ENCODE results near the gene SIN3A. TPM values are rescaled to one million over a fixed set of nuclear protein-coding genes. Genes with fewer than 3 reads are reported as not detected.
"Not testable (repeated sequence)": the region's sequence is repeated elsewhere in the genome, so short reads cannot be mapped to it uniquely, and the experiment has no call there.

Gene SIN3A
- total RNA-seq, 1 donor from 2014 or later: 65.2 TPM

DNA sequence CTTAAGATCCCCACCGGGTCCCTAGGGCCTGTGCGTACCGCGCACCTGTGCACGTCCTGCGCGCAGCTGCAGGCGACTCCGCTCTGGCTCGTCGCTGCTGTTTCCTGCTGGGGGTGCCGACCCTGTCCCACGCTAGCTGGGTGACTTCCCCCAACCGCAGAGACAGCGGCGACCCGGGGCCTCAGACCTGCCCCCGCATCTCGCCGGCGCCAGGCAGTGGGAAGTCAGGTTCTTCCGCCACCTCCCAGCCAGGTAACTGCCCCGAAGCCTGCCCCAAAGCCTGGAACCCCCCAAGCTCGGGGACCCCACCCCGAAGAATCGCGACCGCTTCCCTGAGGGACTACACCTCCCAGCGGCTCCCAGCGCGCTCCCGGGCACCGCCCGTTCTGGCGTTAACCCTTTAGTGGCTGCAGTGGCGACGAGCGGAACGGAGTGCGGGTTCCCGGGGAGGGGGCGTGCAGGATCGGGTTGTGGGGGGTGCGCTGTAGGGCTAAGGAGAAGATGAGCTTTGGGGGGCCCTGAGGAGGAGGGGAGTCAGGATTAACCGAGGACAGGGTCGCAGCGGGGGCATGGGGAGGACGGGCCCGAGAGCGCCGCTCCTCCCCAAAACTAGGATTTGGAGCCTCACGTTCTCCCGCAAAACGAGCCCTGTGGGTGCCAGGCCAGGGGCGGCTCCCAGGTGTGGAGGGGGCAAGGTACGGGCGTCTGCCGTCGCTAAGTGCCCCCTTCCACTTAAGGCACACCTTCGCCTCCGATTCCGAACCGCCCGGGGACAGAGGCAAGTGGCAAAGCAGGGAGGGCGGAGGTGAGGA, 104.1 kb downstream of the SIN3A start:
- Mint-ChIP-seq H3K9me3 (ENCODE audit: unreplicated experiment) (no peaks in the 10 kb centered on the region), H3K27me3 (ENCODE audit: unreplicated experiment) (no peaks in the 10 kb centered on the region), H3K4me1 (ENCODE audit: unreplicated experiment) (peaks cover 14% of the 10 kb centered on the region), H3K4me3 (ENCODE audit: unreplicated experiment) (peak overlapping the region; percentile 86), H3K27ac (ENCODE audit: unreplicated experiment) (peak overlapping the region; percentile 52), H3K36me3 (ENCODE audit: unreplicated experiment) (no peaks in the 10 kb centered on the region)
- DNase-seq (ENCODE audit: extremely low spot score, unreplicated experiment): no peak
- TF ChIP-seq, protein P1, sequence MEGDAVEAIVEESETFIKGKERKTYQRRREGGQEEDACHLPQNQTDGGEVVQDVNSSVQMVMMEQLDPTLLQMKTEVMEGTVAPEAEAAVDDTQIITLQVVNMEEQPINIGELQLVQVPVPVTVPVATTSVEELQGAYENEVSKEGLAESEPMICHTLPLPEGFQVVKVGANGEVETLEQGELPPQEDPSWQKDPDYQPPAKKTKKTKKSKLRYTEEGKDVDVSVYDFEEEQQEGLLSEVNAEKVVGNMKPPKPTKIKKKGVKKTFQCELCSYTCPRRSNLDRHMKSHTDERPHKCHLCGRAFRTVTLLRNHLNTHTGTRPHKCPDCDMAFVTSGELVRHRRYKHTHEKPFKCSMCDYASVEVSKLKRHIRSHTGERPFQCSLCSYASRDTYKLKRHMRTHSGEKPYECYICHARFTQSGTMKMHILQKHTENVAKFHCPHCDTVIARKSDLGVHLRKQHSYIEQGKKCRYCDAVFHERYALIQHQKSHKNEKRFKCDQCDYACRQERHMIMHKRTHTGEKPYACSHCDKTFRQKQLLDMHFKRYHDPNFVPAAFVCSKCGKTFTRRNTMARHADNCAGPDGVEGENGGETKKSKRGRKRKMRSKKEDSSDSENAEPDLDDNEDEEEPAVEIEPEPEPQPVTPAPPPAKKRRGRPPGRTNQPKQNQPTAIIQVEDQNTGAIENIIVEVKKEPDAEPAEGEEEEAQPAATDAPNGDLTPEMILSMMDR (IDR thresholded peaks at IDR 0.05): no peak

DNA sequence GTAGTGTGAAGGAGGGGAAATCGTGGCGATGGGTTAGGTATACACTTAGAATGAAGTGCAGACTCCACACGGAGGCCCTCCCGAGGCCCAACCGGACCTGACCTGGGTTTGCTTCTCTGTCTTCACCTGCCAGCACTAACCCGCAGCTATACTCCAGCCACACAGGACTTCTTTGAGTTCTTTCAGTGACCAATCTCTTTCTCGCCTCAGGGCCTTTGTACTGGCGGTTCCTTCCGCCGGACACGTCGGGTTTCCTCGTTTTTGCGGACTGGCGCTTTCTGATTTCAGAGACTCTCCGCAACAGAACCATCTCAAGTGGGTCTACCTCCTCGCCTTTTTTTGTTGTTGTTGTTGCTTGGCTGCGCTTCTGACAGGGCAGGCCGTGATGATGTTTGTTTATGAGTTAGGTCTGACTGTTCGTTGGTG, 104.7 kb downstream of the SIN3A start, which contains the start of gene NEIL1:
Gene NEIL1 (plus strand): TSS at position 244 of the 426 bp plus-strand sequence. CDS start 1,867 bp downstream, outside the sequence.
- H3K36me3 Mint-ChIP-seq (ENCODE audit: unreplicated experiment): no peaks in the 10 kb centered on the region
- peaks cover 14% of the 10 kb centered on the region for H3K4me1 Mint-ChIP-seq (ENCODE audit: unreplicated experiment)
- DNase-seq (ENCODE audit: extremely low spot score, unreplicated experiment): no peak
- H3K27me3 Mint-ChIP-seq (ENCODE audit: unreplicated experiment): no peaks in the 10 kb centered on the region
- no peaks in the 10 kb centered on the region for H3K9me3 Mint-ChIP-seq (ENCODE audit: unreplicated experiment)
- peak within 1 kb of the TSS; percentile 86 for H3K4me3 Mint-ChIP-seq (ENCODE audit: unreplicated experiment)
- TF ChIP-seq, protein P1 (IDR thresholded peaks at IDR 0.05): no peak
- peak within 1 kb of the TSS; percentile 52 for H3K27ac Mint-ChIP-seq (ENCODE audit: unreplicated experiment)

DNA sequence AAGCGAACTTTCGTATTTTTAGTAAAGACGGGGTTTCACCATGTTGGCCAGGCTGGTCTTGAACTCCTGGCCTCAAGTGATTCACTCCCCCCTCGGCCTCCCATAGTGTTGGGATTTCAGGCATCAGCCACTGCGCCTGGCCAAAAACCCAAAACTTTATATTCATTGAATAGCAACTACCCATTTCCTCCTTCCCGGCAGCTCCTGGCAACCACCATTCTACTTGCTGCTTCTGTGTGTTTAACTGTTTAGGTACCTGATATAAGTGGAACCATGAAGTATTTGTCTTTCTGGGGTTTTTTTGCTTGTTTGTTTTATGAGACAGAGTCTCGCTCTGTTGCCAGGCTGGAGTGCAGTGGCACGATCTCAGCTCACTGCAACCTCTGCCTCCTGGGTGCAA, 107.5 kb downstream of the SIN3A start:
- H3K4me3 Mint-ChIP-seq (ENCODE audit: unreplicated experiment); H3K27me3 Mint-ChIP-seq (ENCODE audit: unreplicated experiment); DNase-seq (ENCODE audit: extremely low spot score, unreplicated experiment); H3K9me3 Mint-ChIP-seq (ENCODE audit: unreplicated experiment); H3K36me3 Mint-ChIP-seq (ENCODE audit: unreplicated experiment); H3K27ac Mint-ChIP-seq (ENCODE audit: unreplicated experiment): not testable (repeated sequence)
- H3K4me1 Mint-ChIP-seq (ENCODE audit: unreplicated experiment): peaks cover 11% of the 10 kb centered on the region

DNA sequence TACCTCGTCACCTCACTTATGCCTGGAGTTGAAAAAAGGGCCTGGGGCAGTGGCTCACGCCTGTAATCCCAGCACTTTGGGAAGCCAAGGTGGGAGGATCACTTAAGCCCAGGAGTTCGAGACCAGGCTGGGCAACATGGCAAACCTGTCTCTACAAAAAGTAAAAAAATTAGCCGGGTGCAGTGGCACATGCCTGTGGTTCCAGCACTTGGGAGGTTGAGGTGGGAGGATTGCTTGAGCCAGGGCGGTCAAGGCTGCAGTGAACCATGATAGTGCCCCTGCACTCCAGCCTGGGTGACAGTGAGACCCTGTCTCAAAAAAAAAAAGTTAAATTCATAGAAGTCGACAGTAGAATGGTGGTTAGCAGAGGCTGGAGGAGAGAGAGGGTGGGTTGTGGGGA, 109.3 kb downstream of the SIN3A start:
- H3K9me3 Mint-ChIP-seq (ENCODE audit: unreplicated experiment): no peaks in the 10 kb centered on the region
- DNase-seq (ENCODE audit: extremely low spot score, unreplicated experiment): no peak
- H3K4me1 Mint-ChIP-seq (ENCODE audit: unreplicated experiment): peaks cover 5% of the 10 kb centered on the region
- H3K27me3 Mint-ChIP-seq (ENCODE audit: unreplicated experiment): no peaks in the 10 kb centered on the region
- peaks cover 8% of the 10 kb centered on the region for H3K36me3 Mint-ChIP-seq (ENCODE audit: unreplicated experiment)
- H3K4me3 Mint-ChIP-seq (ENCODE audit: unreplicated experiment): no peak overlapping the region
- TF ChIP-seq, protein P1 (IDR thresholded peaks at IDR 0.05): no peak
- H3K27ac Mint-ChIP-seq (ENCODE audit: unreplicated experiment): no peak overlapping the region

DNA sequence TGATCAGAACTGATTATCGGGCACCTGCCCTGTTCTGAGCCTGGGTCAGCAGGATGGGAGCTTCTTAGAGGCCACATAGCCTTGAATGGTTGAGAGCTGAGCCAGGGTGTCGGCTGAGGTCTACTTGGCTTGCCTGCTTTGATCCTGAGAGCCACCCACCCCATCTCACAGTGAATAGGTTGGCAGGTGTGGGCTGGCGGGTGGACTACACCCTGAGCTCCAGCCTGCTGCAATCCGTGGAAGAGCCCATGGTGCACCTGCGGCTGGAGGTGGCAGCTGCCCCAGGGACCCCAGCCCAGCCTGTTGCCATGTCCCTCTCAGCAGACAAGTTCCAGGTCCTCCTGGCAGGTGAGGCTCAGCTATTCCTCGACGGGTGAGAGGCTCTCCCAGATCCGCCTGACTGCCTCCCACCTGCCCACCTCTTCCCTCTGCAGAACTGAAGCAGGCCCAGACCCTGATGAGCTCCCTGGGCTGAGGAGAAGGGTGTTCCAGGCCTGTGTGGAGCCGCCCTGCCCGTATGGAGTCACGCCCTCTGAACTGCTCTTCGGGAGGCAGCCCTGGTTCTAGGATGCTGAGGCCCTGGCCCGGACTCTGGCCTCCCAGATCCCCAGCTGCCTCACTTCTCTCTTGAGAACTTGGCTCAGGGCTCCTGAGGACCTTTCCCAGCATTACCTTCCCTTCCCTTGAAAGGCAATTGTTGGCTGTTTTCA, 111.8 kb downstream of the SIN3A start:
- Mint-ChIP-seq H3K4me3 (ENCODE audit: unreplicated experiment) (no peak overlapping the region), H3K4me1 (ENCODE audit: unreplicated experiment) (peaks cover 17% of the 10 kb centered on the region), H3K27ac (ENCODE audit: unreplicated experiment) (no peak overlapping the region), H3K27me3 (ENCODE audit: unreplicated experiment) (no peaks in the 10 kb centered on the region), H3K9me3 (ENCODE audit: unreplicated experiment) (no peaks in the 10 kb centered on the region), H3K36me3 (ENCODE audit: unreplicated experiment) (peaks cover 8% of the 10 kb centered on the region)
- TF ChIP-seq, protein P1 (IDR thresholded peaks at IDR 0.05): no peak
- no peak for DNase-seq (ENCODE audit: extremely low spot score, unreplicated experiment)
